NCI-H1105 treated with DMSO at 0.1 percent for 48 hours (cell line): ENCODE measurements around the gene SRGAP1.

Experiments used
- DNase-seq: peaks from one replicate; lab custom pipeline; 2025; lab: John Stamatoyannopoulos, UW

SRGAP1 gene

GRCh38 chr12:63844391-63845341 is at the start of gene SRGAP1:
Gene SRGAP1, plus strand, starts transcription at chr12:63844700. Its CDS starts 117 bp downstream, at chr12:63844817.
- DNase-seq = peak; percentile 66

GRCh38 chr12:63795032-63795687 is 49.3 kb upstream of the SRGAP1 start:
- DNase-seq = no peak

GRCh38 chr12:63795944-63796343 is 48.6 kb upstream of the SRGAP1 start:
- DNase-seq = no peak

GRCh38 chr12:63802012-63802608 is 42.4 kb upstream of the SRGAP1 start:
- peak; percentile 70 for DNase-seq

- no peak for DNase-seq
These were observed 39.8 kb upstream of the SRGAP1 start for GRCh38 chr12:63804746-63805145.

- DNase-seq = peak; percentile 85
These were observed 38.5 kb upstream of the SRGAP1 start for GRCh38 chr12:63805704-63806672.

GRCh38 chr12:63808631-63809030 is 35.9 kb upstream of the SRGAP1 start:
- DNase-seq = no peak

GRCh38 chr12:63809566-63809965 is 34.9 kb upstream of the SRGAP1 start:
- DNase-seq = no peak

GRCh38 chr12:63811334-63811733 is 33.2 kb upstream of the SRGAP1 start:
- no peak for DNase-seq

GRCh38 chr12:63811755-63812154 is 32.7 kb upstream of the SRGAP1 start:
- DNase-seq = no peak

GRCh38 chr12:63814146-63814772 is 30.2 kb upstream of the SRGAP1 start:
- no peak for DNase-seq

- no peak for DNase-seq
These were observed 29.0 kb upstream of the SRGAP1 start for GRCh38 chr12:63815482-63815852.

- DNase-seq = no peak
These were observed 28.5 kb upstream of the SRGAP1 start for GRCh38 chr12:63816031-63816430.

- DNase-seq = no peak
These were observed 24.1 kb upstream of the SRGAP1 start for GRCh38 chr12:63820427-63820826.

- no peak for DNase-seq
These were observed 22.7 kb upstream of the SRGAP1 start for GRCh38 chr12:63821781-63822251.

- DNase-seq = no peak
These were observed 22.1 kb upstream of the SRGAP1 start for GRCh38 chr12:63822352-63822751.

GRCh38 chr12:63823040-63823439 is 21.5 kb upstream of the SRGAP1 start:
- no peak for DNase-seq

- DNase-seq = peak; percentile 40
These were observed 18.4 kb upstream of the SRGAP1 start for GRCh38 chr12:63826006-63826585.

- DNase-seq = no peak
These were observed 15.6 kb upstream of the SRGAP1 start for GRCh38 chr12:63828867-63829266.

GRCh38 chr12:63836046-63836445 is 8.5 kb upstream of the SRGAP1 start:
- DNase-seq = no peak

GRCh38 chr12:63836936-63837335 is 7.6 kb upstream of the SRGAP1 start:
- no peak for DNase-seq
